Suprapubic skin (tissue), 4 donors: Measurements from ENCODE around the gene PDE11A.

ENCODE experiments used
- CTCF ChIP-seq, 2 donors: fragments of 200-600 bp in 1 of 2; fragments of 450-650 bp in 1 of 2; sonication (generic) in 1 of 2; IDR thresholded peaks; one replicate each; pipeline ENCODE4 v1.5.1; 2016 to 2019; ENCODE audit warnings: antibody characterized with exemption in 2 of 2, mild to moderate bottlenecking in 1 of 2, moderate library complexity in 1 of 2
- EP300 ChIP-seq: sonication (generic); formaldehyde crosslinking; IDR thresholded peaks from one replicate; pipeline ENCODE4 v1.6.1; 2017; ENCODE audit warnings: antibody characterized with exemption
- POLR2A ChIP-seq, 2 donors: fragments of 450-650 bp; IDR thresholded peaks; one replicate each; pipeline ENCODE4 v1.6.1; 2017; ENCODE audit warnings: antibody characterized with exemption in 2 of 2, mild to moderate bottlenecking in 2 of 2, moderate library complexity in 2 of 2
- POLR2AphosphoS5 ChIP-seq, 3 donors: sonication (generic); formaldehyde crosslinking; IDR thresholded peaks; one replicate each; pipeline ENCODE4 v1.6.1; 2017; ENCODE audit warnings: antibody characterized with exemption in 3 of 3

- TF ChIP-seq CTCF (IDR thresholded peaks at IDR 0.05) (no peak), EP300 (no peak), POLR2A (IDR thresholded peaks at IDR 0.05) (no peak), POLR2AphosphoS5 (IDR thresholded peaks at IDR 0.05) (no peak)
Observed at GRCh38 chr2:177727577-177728398, 344.8 kb downstream of the PDE11A start.
